B cell (primary cell): ENCODE data around the gene ADORA2A. TPM values are rescaled to one million over a fixed set of nuclear protein-coding genes. Genes with fewer than 3 reads are reported as not detected.

Experiments used
- ATAC-seq: fragments of 200-7000 bp; cut with Tn5 transposase; one replicate; pipeline ENCODE4 v1.10.0; 2021; ENCODE audit warnings: low read depth, mild to moderate bottlenecking, moderate number of reproducible peaks, moderate library complexity
- CTCF ChIA-PET: fragments of 350-600 bp; sonication (Branson Sonifier 250); formaldehyde crosslinking; loops from one replicate; lab custom pipeline; 2021; ENCODE audit warnings: antibody characterized with exemption, inconsistent platforms; lab: Charles Lee
- POLR2A ChIA-PET: fragments of 350-600 bp; sonication (Branson Sonifier 250); formaldehyde crosslinking; loops from one replicate; lab custom pipeline; 2021; ENCODE audit warnings: antibody characterized with exemption; lab: Charles Lee
- DNase-seq: peaks from one replicate; pipeline ENCODE4 v3.0.0; 2013
- H2AFZ ChIP-seq: 2 replicates; pipeline ENCODE4 v1.6.1; 2012; ENCODE audit warnings: mild to moderate bottlenecking, low read depth, low read length; ENCODE audit not compliant: insufficient read depth, poor library complexity, severe bottlenecking
- H3K27ac ChIP-seq, 2 donors: 1 replicate in 1 of 2; 2 replicates in 1 of 2; pipeline ENCODE4 v1.5.1; 2012 to 2013; ENCODE audit warnings: low read length in 2 of 2, mild to moderate bottlenecking in 2 of 2, moderate library complexity in 1 of 2
- H3K27me3 ChIP-seq, 4 experiments: fragments of 200-600 bp in 1 of 4; sonication (generic) in 1 of 4; replicated peaks in 1 of 4; 1 replicate in 2 of 4; 2 replicates in 2 of 4; pipeline versions ENCODE4 v1.6.1 to v1.7.0; 2013 to 2016; ENCODE audit warnings: low read length in 3 of 4, mild to moderate bottlenecking in 2 of 4, mixed read lengths in 1 of 4, moderate library complexity in 1 of 4; ENCODE audit not compliant: insufficient read depth in 4 of 4, control insufficient read depth in 3 of 4; ENCODE audit errors: control extremely low read depth in 1 of 4
- H3K36me3 ChIP-seq, 2 experiments: replicated peaks in 1 of 2; 1 replicate in 1 of 2; 2 replicates in 1 of 2; pipeline versions ENCODE4 v1.6.1 to v1.7.1; 2013; ENCODE audit warnings: low read length in 1 of 2; ENCODE audit not compliant: insufficient read depth in 2 of 2, control insufficient read depth in 1 of 2; ENCODE audit errors: control extremely low read depth in 1 of 2, extremely low read depth in 1 of 2
- H3K4me1 ChIP-seq, 2 donors: fragments of 200-600 bp in 1 of 2; sonication (generic) in 1 of 2; 1 replicate in 1 of 2; 2 replicates in 1 of 2; pipeline versions ENCODE4 v1.5.1 to v1.6.1; 2013 to 2017; ENCODE audit warnings: low read length in 2 of 2; ENCODE audit not compliant: control insufficient read depth in 2 of 2, insufficient read depth in 2 of 2
- H3K4me2 ChIP-seq: replicated peaks from 2 replicates; pipeline ENCODE3; 2012; ENCODE audit warnings: mild to moderate bottlenecking, low read depth, low read length; ENCODE audit not compliant: poor library complexity, severe bottlenecking
- H3K4me3 ChIP-seq, 5 experiments: fragments of 200-600 bp in 1 of 5; sonication (generic) in 1 of 5; 1 replicate in 3 of 5; 2 replicates in 2 of 5; pipeline versions ENCODE4 v1.5.1 to v1.7.0; 2011 to 2016; ENCODE audit warnings: low read length in 4 of 5, mild to moderate bottlenecking in 4 of 5, low read depth in 2 of 5, control low read depth in 1 of 5, moderate library complexity in 1 of 5; ENCODE audit not compliant: insufficient read depth in 1 of 5; ENCODE audit errors: control extremely low read depth in 1 of 5, extremely low read depth in 1 of 5
- H3K79me2 ChIP-seq: fragments of 200-600 bp; sonication (generic); one replicate; pipeline ENCODE4 v1.6.0; 2016; ENCODE audit warnings: low read length; ENCODE audit not compliant: control insufficient read depth, insufficient read depth
- H3K9ac ChIP-seq: fragments of 200-600 bp; sonication (generic); 2 replicates; pipeline ENCODE4 v1.6.1; 2017; ENCODE audit warnings: mild to moderate bottlenecking, low read length, moderate library complexity
- H3K9me3 ChIP-seq, 3 donors: one replicate each; pipeline versions ENCODE4 v1.6.1 to v1.7.1; 2013; ENCODE audit warnings: low read length in 2 of 3; ENCODE audit not compliant: control insufficient read depth in 2 of 3, insufficient read depth in 1 of 3; ENCODE audit errors: control extremely low read depth in 1 of 3
- H4K20me1 ChIP-seq: 2 replicates; pipeline ENCODE4 v1.6.0; 2012; ENCODE audit warnings: mild to moderate bottlenecking, low read length; ENCODE audit not compliant: insufficient read depth, control insufficient read depth, poor library complexity, severe bottlenecking
- H3K27ac Mint-ChIP-seq: one replicate; pipeline ENCODE4 v1.8.0; 2021; ENCODE audit warnings: mixed read lengths
- H3K27me3 Mint-ChIP-seq: one replicate; pipeline ENCODE4 v1.8.0; 2021; ENCODE audit warnings: mixed read lengths
- H3K4me1 Mint-ChIP-seq: one replicate; pipeline ENCODE4 v1.8.0; 2021; ENCODE audit warnings: mixed read lengths
- H3K4me3 Mint-ChIP-seq: one replicate; pipeline ENCODE4 v1.8.0; 2021; ENCODE audit warnings: mixed read lengths
- H3K9me3 Mint-ChIP-seq: one replicate; pipeline ENCODE4 v1.8.0; 2022; ENCODE audit warnings: mixed read lengths; ENCODE audit not compliant: insufficient read depth
- CTCF ChIP-seq: fragments of 200-600 bp; IDR thresholded peaks from one replicate; pipeline ENCODE4 v1.8.0; 2022; ENCODE audit warnings: antibody characterized with exemption, mild to moderate bottlenecking
- EZH2 ChIP-seq: IDR thresholded peaks from 2 replicates; pipeline ENCODE4 v1.6.1; 2012; ENCODE audit warnings: borderline replicate concordance, low read depth, mild to moderate bottlenecking, moderate library complexity, low read length; ENCODE audit not compliant: insufficient read depth, poor library complexity, severe bottlenecking
- WGBS: methylation state at CpG from one replicate; pipeline ENCODE4 v1.1.5; 2013; ENCODE audit warnings: missing lambda C conversion rate; ENCODE audit not compliant: insufficient coverage; 5-methylcytosine and 5-hydroxymethylcytosine counted together
- intact Hi-C: fragments of 100-400 bp; cut with micrococcal nuclease; formaldehyde crosslinking; loops from one replicate; pipeline ENCODE4 v1.10.0; 2022
- polyA plus RNA-seq: library from polyadenylated mRNA; depleted of rRNA; stranded (reverse); fragments of >200 nt; gene quantifications from 2 replicates; pipeline ENCODE4 v1.2.3, GENCODE V29; 2012
- total RNA-seq, 2 donors: library from RNA; stranded (reverse); fragments of 120-200 nt in 1 of 2; gene quantifications; 1 replicate in 1 of 2; 2 replicates in 1 of 2; pipeline versions ENCODE4 v1.2.3 to v1.2.4, GENCODE V29; 2013 to 2022

ADORA2A gene
- total and polyA plus RNA-seq, 2 donors (not counting 1 experiment from before 2014, with no cell fraction given) = 30.5 to 45.4 TPM

GRCh38 chr22:24482998-24483397, 55.6 kb downstream of the ADORA2A start:
- ATAC-seq (no peak), DNase-seq (no peak)
- no peak overlapping the region for H3K9ac ChIP-seq
- no peaks in the 10 kb centered on the region for H3K4me1 ChIP-seq
- no peaks in the 10 kb centered on the region for H4K20me1 ChIP-seq
- H3K36me3 ChIP-seq = no peaks in the 10 kb centered on the region
- POLR2A ChIA-PET = interaction anchor here (0.7 kb wide), 1 partner anchor 50 kb away, joined by 3 read pairs; no protein-coding TSS in a partner anchor
- H3K4me1 Mint-ChIP-seq = peaks cover 10% of the 10 kb centered on the region
- H3K79me2 ChIP-seq = no peaks in the 10 kb centered on the region
- H3K4me2 ChIP-seq = no peak overlapping the region
- no peak overlapping the region for H3K27ac ChIP-seq
- H3K9me3 Mint-ChIP-seq = no peaks in the 10 kb centered on the region
- peaks cover 5% of the 10 kb centered on the region for H3K27me3 Mint-ChIP-seq
- H3K9me3 ChIP-seq = no peaks in the 10 kb centered on the region
- no peak overlapping the region for H3K4me3 Mint-ChIP-seq
- intact Hi-C loops = no loop called here
- WGBS = 100% methylated on average over 1 of the region's 2 CpGs
- CTCF ChIA-PET = interaction anchor here (0.7 to 3.0 kb wide), 6 partner anchors 8 to 152 kb away, joined by 3 to 25 read pairs (median 5); partner anchors contain the start of gene ADORA2A
- no peaks in the 10 kb centered on the region for H3K27me3 ChIP-seq
- no peak overlapping the region for H2AFZ ChIP-seq
- no peak overlapping the region for H3K27ac Mint-ChIP-seq
- no peak overlapping the region for H3K4me3 ChIP-seq
- no peak for TF ChIP-seq EZH2
- TF ChIP-seq CTCF = no peak

GRCh38 chr22:24483976-24484545, 56.7 kb downstream of the ADORA2A start:
- Mint-ChIP-seq H3K27ac (no peak overlapping the region), H3K27me3 (peaks cover 5% of the 10 kb centered on the region), H3K4me1 (peaks cover 10% of the 10 kb centered on the region), H3K9me3 (no peaks in the 10 kb centered on the region), H3K4me3 (no peak overlapping the region)
- H2AFZ ChIP-seq = no peak overlapping the region
- no peak overlapping the region for H3K4me2 ChIP-seq
- no peaks in the 10 kb centered on the region for H3K4me1 ChIP-seq
- POLR2A ChIA-PET = interaction anchor here (0.6 to 1.4 kb wide), 4 partner anchors 37 to 151 kb away, joined by 3 to 4 read pairs (median 3); no protein-coding TSS in a partner anchor
- H3K27me3 ChIP-seq = no peaks in the 10 kb centered on the region
- no peak overlapping the region for H3K4me3 ChIP-seq
- no peaks in the 10 kb centered on the region for H3K79me2 ChIP-seq
- DNase-seq = no peak
- H3K9ac ChIP-seq = no peak overlapping the region
- intact Hi-C loops = no loop called here
- CTCF ChIA-PET = interaction anchor here (0.5 to 3.0 kb wide), 9 partner anchors 9 to 62 kb away, joined by 3 to 25 read pairs (median 5); partner anchors contain the start of gene ADORA2A
- H3K36me3 ChIP-seq = no peaks in the 10 kb centered on the region
- ATAC-seq = no peak
- no peaks in the 10 kb centered on the region for H4K20me1 ChIP-seq
- WGBS = 98% methylated on average over 4 of the region's 5 CpGs
- no peak overlapping the region for H3K27ac ChIP-seq
- TF ChIP-seq EZH2 (no peak), CTCF (no peak)
- no peaks in the 10 kb centered on the region for H3K9me3 ChIP-seq
